Body of pancreas (tissue), 4 donors: ENCODE results near the gene STEAP2. TPM values are rescaled to one million over a fixed set of nuclear protein-coding genes. Genes with fewer than 3 reads are reported as not detected.

Experiments
- ATAC-seq: fragments of 150-250 bp; one replicate; pipeline ENCODE4 v1.9.1; 2016
- DNase-seq, 4 donors: peaks; one replicate each; pipeline ENCODE4 v3.0.0-alpha.2; 2019
- H3K27ac ChIP-seq, 4 donors: fragments of 200-600 bp; sonication (generic); 1 replicate in 3 of 4; 2 replicates in 1 of 4; pipeline versions ENCODE4 v1.5.1 to v1.6.1; 2016 to 2019; ENCODE audit warnings: mild to moderate bottlenecking in 1 of 4, mixed read lengths in 1 of 4, moderate library complexity in 1 of 4
- H3K27me3 ChIP-seq, 2 donors: fragments of 200-600 bp; sonication (generic); one replicate each; pipeline ENCODE4 v1.6.0; 2016; ENCODE audit warnings: mild to moderate bottlenecking in 1 of 2
- H3K36me3 ChIP-seq, 2 donors: fragments of 200-600 bp; sonication (generic); replicated peaks in 1 of 2; 2 replicates each; pipeline ENCODE4 v1.5.1; 2016; ENCODE audit warnings: low read depth in 2 of 2; ENCODE audit not compliant: insufficient read depth in 1 of 2
- H3K4me1 ChIP-seq: fragments of 200-600 bp; sonication (generic); one replicate; pipeline ENCODE4 v1.6.0; 2016
- H3K4me3 ChIP-seq, 2 donors: fragments of 200-600 bp; sonication (generic); 1 replicate in 1 of 2; 2 replicates in 1 of 2; pipeline ENCODE4 v1.5.1; 2016 to 2019
- H3K9me3 ChIP-seq, 3 donors: fragments of 200-600 bp; sonication (generic); 1 replicate in 2 of 3; 2 replicates in 1 of 3; pipeline ENCODE4 v1.5.1; 2016
- CTCF ChIP-seq, 7 experiments: fragments of 450-650 bp in 4 of 7; fragments of 200-600 bp in 3 of 7; sonication (generic) in 3 of 7; IDR thresholded peaks; one replicate each; pipeline ENCODE4 v1.5.1; 2016 to 2019; ENCODE audit warnings: antibody characterized with exemption in 7 of 7
- POLR2A ChIP-seq, 3 donors: fragments of 450-650 bp; IDR thresholded peaks; one replicate each; pipeline ENCODE4 v1.6.1; 2016; ENCODE audit warnings: antibody characterized with exemption in 3 of 3, mild to moderate bottlenecking in 2 of 3
- WGBS, 2 donors: methylation state at CpG; one replicate each; pipeline ENCODE4 v1.1.5; 2017; 5-methylcytosine and 5-hydroxymethylcytosine counted together
- intact Hi-C: fragments of 100-400 bp; cut with DNase I; formaldehyde crosslinking; loops from one replicate; pipeline ENCODE4 v1.15.1; 2023
- total RNA-seq, 2 donors: library from RNA; depleted of rRNA; stranded (reverse); fragments of >200 nt; gene quantifications; one replicate each; pipeline ENCODE4 v1.1.0, GENCODE V29; 2016

STEAP2 gene
- total RNA-seq, 2 donors from 2014 or later, result 9.2 to 12.7 TPM

- H3K36me3 ChIP-seq, result no peaks in the 10 kb centered on the region
- ATAC-seq (no peak), DNase-seq (peak in 1 of 4 donors; percentile 6)
- H3K4me3 ChIP-seq, result peak overlapping the region; percentile 56 to 91
- peak overlapping the region; percentile 55 to 86 (median 80) for H3K27ac ChIP-seq
- 5 to 8% methylated on average over 6 of the region's 6 CpGs for WGBS, 2 donors
- peaks cover 10% of the 10 kb centered on the region for H3K4me1 ChIP-seq
- no peaks in the 10 kb centered on the region for H3K27me3 ChIP-seq
- intact Hi-C loops, result no loop called here
- H3K9me3 ChIP-seq, result no peaks in the 10 kb centered on the region
- no peak for TF ChIP-seq POLR2A (IDR thresholded peaks at IDR 0.05)
- TF ChIP-seq CTCF (IDR thresholded peaks at IDR 0.05), result no peak
These were observed 582 bp downstream of the STEAP2 start for GRCh38 chr7:90212149-90212495.

- WGBS, 2 donors, result 79 to 92% methylated on average over 2 of the region's 2 CpGs
- H3K27ac ChIP-seq, result no peak overlapping the region
- no peaks in the 10 kb centered on the region for H3K27me3 ChIP-seq
- DNase-seq, result no peak
- peaks cover 10% of the 10 kb centered on the region for H3K4me1 ChIP-seq
- TF ChIP-seq CTCF (IDR thresholded peaks at IDR 0.05), result no peak
- TF ChIP-seq POLR2A (IDR thresholded peaks at IDR 0.05), result no peak
- no peak for ATAC-seq
- no peak overlapping the region for H3K4me3 ChIP-seq
- H3K36me3 ChIP-seq, result no peaks in the 10 kb centered on the region
- H3K9me3 ChIP-seq, result no peaks in the 10 kb centered on the region
- intact Hi-C loops, result no loop called here
These were observed 2.0 kb downstream of the STEAP2 start for GRCh38 chr7:90213521-90213920.

- no peak overlapping the region for H3K27ac ChIP-seq
- peaks cover 5% of the 10 kb centered on the region for H3K4me1 ChIP-seq
- WGBS, 2 donors, result 89 to 91% methylated on average over 6 of the region's 6 CpGs
- DNase-seq, result no peak
- no peaks in the 10 kb centered on the region for H3K36me3 ChIP-seq
- ATAC-seq, result no peak
- no peak overlapping the region for H3K4me3 ChIP-seq
- TF ChIP-seq POLR2A (IDR thresholded peaks at IDR 0.05) (no peak), CTCF (IDR thresholded peaks at IDR 0.05) (no peak)
- H3K9me3 ChIP-seq, result no peaks in the 10 kb centered on the region
- intact Hi-C loops, result no loop called here
- H3K27me3 ChIP-seq, result no peaks in the 10 kb centered on the region
These were observed 4.6 kb downstream of the STEAP2 start for GRCh38 chr7:90216080-90216674.

- ATAC-seq, result peak; percentile 79
- intact Hi-C loops, result no loop called here
- TF ChIP-seq POLR2A (IDR thresholded peaks at IDR 0.05), result no peak
- no peak for TF ChIP-seq CTCF (IDR thresholded peaks at IDR 0.05)
- peaks cover 5% of the 10 kb centered on the region for H3K4me1 ChIP-seq
- no peaks in the 10 kb centered on the region for H3K36me3 ChIP-seq
- no peak overlapping the region for H3K27ac ChIP-seq
- no peaks in the 10 kb centered on the region for H3K27me3 ChIP-seq
- H3K9me3 ChIP-seq, result no peaks in the 10 kb centered on the region
- DNase-seq, result peak; percentile 16 to 53 (median 30)
- H3K4me3 ChIP-seq, result no peak overlapping the region
- 55 to 56% methylated on average over 2 of the region's 2 CpGs for WGBS, 2 donors
These were observed 5.2 kb downstream of the STEAP2 start for GRCh38 chr7:90216771-90217170.

GRCh38 chr7:90222390-90222789, 10.8 kb downstream of the STEAP2 start:
- H3K4me3 ChIP-seq, result no peak overlapping the region
- no peaks in the 10 kb centered on the region for H3K36me3 ChIP-seq
- intact Hi-C loops, result no loop called here
- ATAC-seq (no peak), DNase-seq (no peak)
- H3K9me3 ChIP-seq, result no peaks in the 10 kb centered on the region
- H3K27me3 ChIP-seq, result no peaks in the 10 kb centered on the region
- TF ChIP-seq POLR2A (IDR thresholded peaks at IDR 0.05), result no peak
- H3K4me1 ChIP-seq, result no peaks in the 10 kb centered on the region
- H3K27ac ChIP-seq, result no peak overlapping the region
